HG03066 (cell line): Measurements from ENCODE around the gene RIPOR2.
A peak's percentile ranks its signal among the peaks of the same experiment; 100 is the strongest.
"Not testable (repeated sequence)": the region's sequence is repeated elsewhere in the genome, so short reads cannot be mapped to it uniquely, and the experiment has no call there.

Experiments used
- ATAC-seq: cut with Tn5 transposase; IDR thresholded peaks from one replicate; pipeline ENCODE4 v1.9.1; 2021; ENCODE audit warnings: low read depth; ENCODE audit not compliant: unreplicated experiment

Gene RIPOR2

DNA sequence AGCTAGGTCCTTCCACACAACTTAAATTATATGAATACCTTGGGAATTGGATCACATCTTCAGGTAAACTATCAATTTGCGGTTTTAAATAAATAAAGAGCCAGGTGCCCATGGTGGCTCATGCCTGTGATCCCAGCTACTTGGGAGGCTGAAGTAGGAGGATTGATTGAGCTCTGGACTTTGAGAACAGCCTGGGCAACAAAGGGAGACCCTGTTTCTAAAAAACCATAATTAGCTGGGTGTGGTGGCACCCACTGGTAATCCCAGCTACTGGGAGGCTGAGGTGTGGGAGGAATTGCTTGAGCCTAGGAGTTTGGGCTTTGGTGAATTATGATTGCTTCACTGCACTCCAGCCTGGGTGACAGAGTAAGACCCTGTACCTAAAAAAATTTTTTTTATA lies 157.6 kb downstream of the RIPOR2 start:
- ATAC-seq, result no peak

GRCh38 chr6:24777227-24777626 lies 158.5 kb downstream of the RIPOR2 start:
- no peak for ATAC-seq

GRCh38 chr6:24775520-24776058 lies 160.2 kb downstream of the RIPOR2 start:
- ATAC-seq, result no peak

DNA sequence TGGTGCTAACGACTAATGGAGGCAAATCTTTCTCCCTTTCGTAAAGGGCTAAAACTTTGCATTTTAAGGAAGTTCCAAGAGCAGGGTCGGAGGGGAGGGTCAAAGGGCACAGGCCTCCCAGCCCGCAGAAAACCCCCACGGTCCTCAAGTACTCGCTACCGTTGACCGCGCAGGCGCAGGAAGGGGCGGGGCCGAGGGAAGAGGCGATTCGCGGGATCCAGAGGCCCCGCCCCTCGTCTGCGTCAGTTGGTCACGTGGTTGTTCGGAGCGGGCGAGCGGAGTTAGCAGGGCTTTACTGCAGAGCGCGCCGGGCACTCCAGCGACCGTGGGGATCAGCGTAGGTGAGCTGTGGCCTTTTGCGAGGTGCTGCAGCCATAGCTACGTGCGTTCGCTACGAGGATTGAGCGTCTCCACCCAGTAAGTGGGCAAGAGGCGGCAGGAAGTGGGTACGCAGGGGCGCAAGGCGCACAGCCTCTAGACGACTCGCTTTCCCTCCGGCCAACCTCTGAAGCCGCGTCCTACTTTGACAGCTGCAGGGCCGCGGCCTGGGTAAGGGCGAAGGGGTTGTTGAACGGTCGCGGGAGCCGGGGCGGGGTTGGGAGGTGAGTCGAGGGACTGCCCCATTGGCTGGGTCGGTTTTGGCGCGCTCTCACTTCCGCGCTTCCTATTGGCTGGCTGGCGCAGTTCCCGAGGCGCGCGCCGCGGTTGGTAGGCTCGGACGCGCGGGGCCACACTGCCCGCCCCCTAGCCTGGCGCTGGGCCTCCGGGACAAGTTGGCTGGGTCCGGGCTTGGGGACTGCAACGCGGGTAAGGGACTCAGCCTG lies 160.9 kb downstream of the RIPOR2 start, which contains the start of gene GMNN:
Gene GMNN (plus strand): TSS at position 242 of the 824 bp plus-strand sequence. CDS start 2,310 bp downstream, outside the sequence.
- ATAC-seq, result peak; percentile 89

- ATAC-seq, result no peak
Measured at GRCh38 chr6:24768361-24768760, 167.4 kb downstream of the RIPOR2 start.

- no peak for ATAC-seq
Measured at GRCh38 chr6:24766680-24767462, 168.9 kb downstream of the RIPOR2 start.

- ATAC-seq, result not testable (repeated sequence)
Measured at GRCh38 chr6:24765968-24766367, 169.8 kb downstream of the RIPOR2 start.

DNA sequence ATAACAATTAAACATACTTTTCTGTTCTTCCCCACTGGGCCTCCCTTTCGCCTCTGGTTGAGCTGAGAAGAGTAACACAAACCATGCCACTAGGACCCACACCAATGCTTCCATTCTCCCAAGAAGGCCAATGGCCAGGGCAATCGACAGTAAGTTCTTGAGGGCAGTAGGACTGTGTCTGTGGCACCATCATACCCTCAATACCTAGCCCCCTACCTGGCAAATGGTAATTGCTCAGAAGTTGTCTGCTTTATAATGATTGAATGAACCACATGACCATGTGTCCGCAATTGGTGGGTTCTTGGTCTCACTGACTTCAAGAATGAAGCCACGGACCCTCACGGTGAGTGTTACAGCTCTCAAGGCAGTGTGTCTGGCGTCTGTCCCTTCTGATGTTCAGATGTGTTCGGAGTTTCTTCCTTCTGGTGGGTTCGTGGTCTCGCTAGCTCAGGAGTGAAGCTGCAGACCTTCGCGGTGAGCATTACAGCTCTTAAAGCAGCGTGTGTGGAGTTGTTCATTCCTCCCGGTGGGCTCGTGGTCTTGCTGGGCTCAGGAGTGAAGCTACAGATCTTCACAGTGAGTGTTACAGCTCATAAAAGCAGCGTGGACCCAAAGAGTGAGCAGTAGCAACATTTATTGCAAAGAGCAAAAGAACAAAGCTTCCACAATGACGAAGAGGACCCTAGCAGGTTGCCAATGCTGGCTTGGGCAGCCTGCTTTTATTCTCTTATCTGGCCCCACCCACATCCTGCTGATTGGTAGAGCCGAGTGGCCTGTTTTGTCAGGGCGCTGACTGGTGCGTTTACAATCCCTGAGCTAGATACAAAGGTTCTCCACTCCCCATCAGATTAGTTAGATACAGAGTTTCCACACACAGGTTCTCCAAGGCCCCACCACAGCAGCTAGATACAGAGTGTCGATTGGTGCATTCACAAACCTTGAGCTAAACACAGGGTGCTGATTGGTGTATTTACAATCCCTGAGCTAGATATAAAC lies 170.6 kb downstream of the RIPOR2 start:
- not testable (repeated sequence) for ATAC-seq

- ATAC-seq, result no peak
Measured at GRCh38 chr6:24763578-24763977, 172.2 kb downstream of the RIPOR2 start.

DNA sequence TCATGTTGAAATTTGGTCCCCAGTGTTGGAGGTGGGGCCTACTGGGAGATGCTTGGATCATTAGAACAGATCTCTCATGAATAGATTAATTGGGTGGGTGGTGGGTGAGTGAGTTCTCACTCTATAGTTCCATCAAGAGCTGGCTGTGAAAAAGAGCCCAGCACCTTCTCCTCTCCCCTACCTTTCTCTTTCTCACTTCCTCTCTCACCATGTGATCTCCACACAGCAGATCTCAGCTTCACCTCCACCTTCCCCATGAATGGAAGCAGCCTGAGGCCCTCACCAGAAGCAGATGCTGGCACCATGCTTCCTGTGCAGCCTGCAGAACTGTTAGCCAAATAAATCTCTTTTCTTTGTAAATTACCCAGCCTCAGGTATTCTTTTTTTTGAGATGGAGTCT lies 173.9 kb downstream of the RIPOR2 start:
- no peak for ATAC-seq

- ATAC-seq, result no peak
Measured at GRCh38 chr6:24761193-24761835, 174.4 kb downstream of the RIPOR2 start.

DNA sequence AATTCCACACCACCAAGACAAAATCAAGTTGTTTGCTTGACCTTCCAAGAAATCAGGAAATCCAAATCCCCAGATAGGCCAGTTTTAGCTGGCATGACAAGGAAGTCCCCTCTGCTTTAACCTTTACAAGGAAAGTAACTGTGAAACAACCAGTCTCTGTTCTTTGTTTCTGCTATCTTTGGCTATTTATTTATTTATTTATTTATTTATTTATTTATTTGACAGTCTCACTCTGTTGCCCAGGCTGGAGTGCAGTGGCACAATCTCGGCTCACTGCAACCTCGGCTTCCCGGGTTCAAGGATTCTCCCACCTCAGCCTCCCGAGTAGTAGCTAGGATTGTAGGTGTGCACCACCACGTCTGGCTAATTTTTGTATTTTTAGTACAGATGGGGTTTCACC lies 175.6 kb downstream of the RIPOR2 start:
- no peak for ATAC-seq

GRCh38 chr6:24759718-24760117 lies 176.0 kb downstream of the RIPOR2 start:
- ATAC-seq, result no peak

DNA sequence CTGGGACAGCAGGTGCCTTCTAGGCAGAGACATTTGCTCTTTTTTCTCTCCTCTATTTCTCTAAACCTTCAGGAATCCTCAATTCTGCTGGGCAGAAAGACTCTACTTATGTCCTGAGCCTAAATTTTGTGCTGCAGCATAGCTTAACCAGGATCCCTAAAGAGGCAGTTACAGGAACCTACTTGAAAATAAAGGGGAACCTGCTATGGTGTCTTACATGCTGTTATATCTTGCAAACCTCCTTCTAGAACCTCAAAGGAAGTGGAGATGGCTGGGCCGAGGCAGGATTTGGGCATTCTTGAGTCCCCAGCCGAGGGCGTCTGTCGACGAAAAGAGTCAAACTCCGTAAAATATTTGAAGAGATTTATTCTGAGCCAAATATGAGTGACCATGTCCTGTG lies 178.1 kb downstream of the RIPOR2 start:
- no peak for ATAC-seq

GRCh38 chr6:24755279-24755678 lies 180.5 kb downstream of the RIPOR2 start:
- no peak for ATAC-seq

GRCh38 chr6:24754378-24754777 lies 181.4 kb downstream of the RIPOR2 start:
- not testable (repeated sequence) for ATAC-seq
